SU-DHL-6 (cell line): ENCODE results near the gene INVS.

Source experiments
- H2AFZ ChIP-seq: fragments of 200-600 bp; sonication (generic); 2 replicates; pipeline ENCODE4 v1.6.1; 2014; ENCODE audit warnings: low read depth, mild to moderate bottlenecking, moderate library complexity, mixed read lengths, antibody characterized with exemption, low read length; ENCODE audit not compliant: severe bottlenecking
- H3F3A ChIP-seq: fragments of 200-600 bp; shearing (Covaris generic); 2 replicates; pipeline ENCODE4 v1.6.0; 2016; ENCODE audit warnings: antibody characterized with exemption, mild to moderate bottlenecking; ENCODE audit not compliant: insufficient read depth
- H3K27ac ChIP-seq: fragments of 200-600 bp; sonication (generic); 2 replicates; pipeline ENCODE4 v1.5.1; 2016; ENCODE audit warnings: low read depth, mild to moderate bottlenecking, low read length, moderate library complexity, mixed read lengths
- H3K27me3 ChIP-seq: fragments of 200-600 bp; sonication (generic), shearing (Covaris generic); 2 replicates; pipeline ENCODE4 v1.6.0; 2014; ENCODE audit warnings: mild to moderate bottlenecking, low read length
- H3K36me3 ChIP-seq: fragments of 200-600 bp; sonication (generic); 2 replicates; pipeline ENCODE4 v1.6.1; 2014; ENCODE audit warnings: mild to moderate bottlenecking, low read length, mixed read lengths
- H3K4me2 ChIP-seq: fragments of 300-600, 200-600 bp; shearing (Covaris generic), sonication (generic); 2 replicates; pipeline ENCODE4 v1.6.0; 2014; ENCODE audit warnings: low read length, low read depth, mild to moderate bottlenecking; ENCODE audit not compliant: poor library complexity, severe bottlenecking
- H3K4me3 ChIP-seq: fragments of 200-600 bp; sonication (generic); 2 replicates; pipeline ENCODE4 v1.5.1; 2014; ENCODE audit warnings: antibody characterized with exemption, low read length, mild to moderate bottlenecking, mixed read lengths; ENCODE audit not compliant: insufficient read depth, poor library complexity, severe bottlenecking
- H3K79me2 ChIP-seq: fragments of 200-600 bp; sonication (generic); 2 replicates; pipeline ENCODE4 v1.6.1; 2014; ENCODE audit warnings: mild to moderate bottlenecking, low read length, moderate library complexity; ENCODE audit not compliant: insufficient read depth
- H3K9ac ChIP-seq: fragments of 200-600 bp; sonication (generic); 2 replicates; pipeline ENCODE4 v1.7.0; 2014; ENCODE audit warnings: mild to moderate bottlenecking, low read length
- H3K9me2 ChIP-seq: fragments of 200-600 bp; sonication (generic); replicated peaks from 2 replicates; pipeline ENCODE4 v1.6.1; 2014; ENCODE audit warnings: low read length; ENCODE audit not compliant: insufficient read depth
- H3K9me3 ChIP-seq: fragments of 200-600 bp; sonication (generic); 2 replicates; pipeline ENCODE4 v1.6.1; 2014; ENCODE audit warnings: low read length, mixed read lengths; ENCODE audit not compliant: insufficient read depth
- H4K20me1 ChIP-seq: fragments of 200-600 bp; sonication (generic); 2 replicates; pipeline ENCODE4 v1.6.1; 2014; ENCODE audit warnings: low read depth, mild to moderate bottlenecking, antibody characterized with exemption, low read length, moderate library complexity, mixed read lengths
- CTCF ChIP-seq: fragments of 200-600 bp; sonication (generic); IDR thresholded peaks from one replicate; pipeline ENCODE4 v1.5.1; 2017; ENCODE audit warnings: antibody characterized with exemption, mild to moderate bottlenecking, low read length, moderate library complexity; ENCODE audit not compliant: insufficient read depth, poor library complexity, severe bottlenecking
- EZH2phosphoT487 ChIP-seq: fragments of 200-600 bp; sonication (generic), shearing (Covaris generic); conservative IDR thresholded peaks from 2 replicates; pipeline ENCODE4 v1.6.1; 2018; ENCODE audit warnings: mild to moderate bottlenecking, antibody characterized with exemption, low read length, moderate library complexity, mixed read lengths

Gene INVS

GRCh38 chr9:100193078-100193477 lies 94.0 kb downstream of the INVS start:
- no peak overlapping the region for H3K4me3 ChIP-seq
- peaks cover 14% of the 10 kb centered on the region; the same call in 1 of the 2 replicates for H3K9me3 ChIP-seq
- H3K36me3 ChIP-seq = peaks cover 7% of the 10 kb centered on the region; the same call in 1 of the 2 replicates
- H3K79me2 ChIP-seq = peaks cover 7% of the 10 kb centered on the region; the same call in 1 of the 2 replicates
- no peak overlapping the region for H2AFZ ChIP-seq
- H4K20me1 ChIP-seq = no peaks in the 10 kb centered on the region
- H3F3A ChIP-seq = no peaks in the 10 kb centered on the region
- no peak overlapping the region for H3K4me2 ChIP-seq
- no peaks in the 10 kb centered on the region for H3K9me2 ChIP-seq
- H3K27me3 ChIP-seq = no peaks in the 10 kb centered on the region
- TF ChIP-seq CTCF (no peak), EZH2phosphoT487 (no peak)
- no peak overlapping the region for H3K9ac ChIP-seq
- H3K27ac ChIP-seq = no peak overlapping the region

GRCh38 chr9:100196215-100196614 lies 97.2 kb downstream of the INVS start:
- no peak overlapping the region for H3K4me2 ChIP-seq
- H3F3A ChIP-seq = no peaks in the 10 kb centered on the region
- no peak overlapping the region for H2AFZ ChIP-seq
- no peaks in the 10 kb centered on the region for H3K27me3 ChIP-seq
- no peaks in the 10 kb centered on the region for H4K20me1 ChIP-seq
- H3K9ac ChIP-seq = no peak overlapping the region
- no peak overlapping the region for H3K4me3 ChIP-seq
- H3K27ac ChIP-seq = no peak overlapping the region
- H3K36me3 ChIP-seq = peaks cover 7% of the 10 kb centered on the region
- no peaks in the 10 kb centered on the region for H3K9me3 ChIP-seq
- H3K9me2 ChIP-seq = no peaks in the 10 kb centered on the region
- H3K79me2 ChIP-seq = no peaks in the 10 kb centered on the region
- TF ChIP-seq EZH2phosphoT487 = no peak
- TF ChIP-seq CTCF = no peak

GRCh38 chr9:100196828-100197227 lies 97.8 kb downstream of the INVS start:
- TF ChIP-seq EZH2phosphoT487 (no peak), CTCF (no peak)
- Histone ChIP-seq H4K20me1 (no peaks in the 10 kb centered on the region), H3K9me3 (no peaks in the 10 kb centered on the region), H3K79me2 (no peaks in the 10 kb centered on the region), H3K9me2 (no peaks in the 10 kb centered on the region), H2AFZ (no peak overlapping the region), H3K36me3 (peaks cover 7% of the 10 kb centered on the region), H3K27me3 (no peaks in the 10 kb centered on the region), H3K9ac (no peak overlapping the region), H3K4me3 (no peak overlapping the region), H3K4me2 (no peak overlapping the region), H3F3A (no peaks in the 10 kb centered on the region), H3K27ac (no peak overlapping the region)

- Histone ChIP-seq H2AFZ (no peak overlapping the region), H4K20me1 (no peaks in the 10 kb centered on the region), H3K9me2 (no peaks in the 10 kb centered on the region), H3K27ac (no peak overlapping the region), H3K79me2 (no peaks in the 10 kb centered on the region), H3K36me3 (peaks cover 7% of the 10 kb centered on the region), H3F3A (no peaks in the 10 kb centered on the region), H3K27me3 (no peaks in the 10 kb centered on the region), H3K4me2 (no peak overlapping the region), H3K9me3 (no peaks in the 10 kb centered on the region), H3K9ac (no peak overlapping the region), H3K4me3 (no peak overlapping the region)
- TF ChIP-seq CTCF (no peak), EZH2phosphoT487 (no peak)
Observed at GRCh38 chr9:100197553-100197952, 98.5 kb downstream of the INVS start.
